Panc1 (cell line): ENCODE data around the gene FNIP2. TPM values are rescaled to one million over a fixed set of nuclear protein-coding genes. Genes with fewer than 3 reads are reported as not detected.

ENCODE experiments used
- ATAC-seq: fragments of 200-7000 bp; cut with Tn5 transposase; 2 replicates; pipeline ENCODE4 v1.9.1; 2020; ENCODE audit warnings: mild to moderate bottlenecking, moderate library complexity
- BruUV-seq: library from RNA; stranded (reverse); fragments of 400-500 nt; replicated peaks from 2 replicates; lab custom pipeline; 2021; lab: Mats Ljungman, UMichigan
- CTCF ChIA-PET: fragments of 300-600 bp; sonication (Branson Sonifier 250); formaldehyde crosslinking; loops from one replicate; lab custom pipeline; 2022; ENCODE audit warnings: antibody characterized with exemption; lab: Charles Lee
- POLR2A ChIA-PET: fragments of 300-600 bp; sonication (Branson Sonifier 250); formaldehyde crosslinking; loops from one replicate; lab custom pipeline; 2022; ENCODE audit warnings: antibody characterized with exemption; lab: Charles Lee
- DNase-seq: peaks from one replicate; pipeline ENCODE4 v3.0.0-alpha.2; 2010; ENCODE audit warnings: low read depth, low spot score
- H3K27ac ChIP-seq: 2 replicates; pipeline ENCODE4 v1.5.1; 2011; ENCODE audit warnings: mild to moderate bottlenecking, low read length, inconsistent platforms
- H3K27me3 ChIP-seq: fragments of 200-500 bp; sonication (Bioruptor generic); 2 replicates; pipeline ENCODE4 v1.6.0; 2014; ENCODE audit warnings: low read length, inconsistent platforms; ENCODE audit not compliant: control insufficient read depth, insufficient read depth
- H3K36me3 ChIP-seq: fragments of 200-500 bp; sonication (Bioruptor generic); 2 replicates; pipeline ENCODE4 v1.5.1; 2014; ENCODE audit warnings: inconsistent platforms, mild to moderate bottlenecking, low read length, moderate library complexity; ENCODE audit not compliant: control insufficient read depth, insufficient read depth
- H3K4me1 ChIP-seq: 2 replicates; pipeline ENCODE4 v1.5.1; 2011; ENCODE audit warnings: inconsistent platforms, mild to moderate bottlenecking, low read length, moderate library complexity; ENCODE audit not compliant: control insufficient read depth, insufficient read depth
- H3K4me3 ChIP-seq, 2 experiments: 2 replicates each; pipeline ENCODE4 v1.5.1; 2011 to 2012; ENCODE audit warnings: low read depth in 2 of 2, low read length in 2 of 2, mild to moderate bottlenecking in 2 of 2, inconsistent platforms in 1 of 2, moderate library complexity in 1 of 2
- H3K9me3 ChIP-seq: fragments of 200-500 bp; sonication (Bioruptor generic); 2 replicates; pipeline ENCODE4 v1.5.1; 2014; ENCODE audit warnings: low read depth, mild to moderate bottlenecking, inconsistent platforms, low read length, moderate library complexity; ENCODE audit not compliant: control insufficient read depth, insufficient read depth
- CTCF ChIP-seq: fragments of 450-650 bp; IDR thresholded peaks from 2 replicates; pipeline ENCODE4 v1.5.1; 2017; ENCODE audit warnings: mild to moderate bottlenecking
- POLR2AphosphoS5 ChIP-seq: IDR thresholded peaks from 2 replicates; pipeline ENCODE4 v1.6.1; 2012; ENCODE audit warnings: mild to moderate bottlenecking, low read depth, low read length, moderate library complexity
- REST ChIP-seq, 2 experiments: IDR thresholded peaks; 2 replicates each; pipeline ENCODE4 v1.6.1; 2011 to 2012; ENCODE audit warnings: low read depth in 2 of 2, control low read depth in 1 of 2, low read length in 1 of 2, mild to moderate bottlenecking in 1 of 2, moderate library complexity in 1 of 2; ENCODE audit not compliant: insufficient read depth in 1 of 2
- SIN3A ChIP-seq: IDR thresholded peaks from 2 replicates; pipeline ENCODE4 v1.6.1; 2012; ENCODE audit warnings: low read depth, mild to moderate bottlenecking, low read length, moderate library complexity, borderline replicate concordance; ENCODE audit not compliant: insufficient read depth
- TCF7L2 ChIP-seq: IDR thresholded peaks from 2 replicates; pipeline ENCODE4 v1.6.1; 2011; ENCODE audit warnings: mild to moderate bottlenecking, low read depth, low read length, inconsistent platforms
- in situ Hi-C: cut with HindIII; loops from 2 replicates; pipeline ENCODE4 v1.10.0; 2016; ENCODE audit warnings: low sequenced_read_pairs, low pct_unique_long_range_greater_than_20kb
- intact Hi-C: fragments of 100-400 bp; cut with micrococcal nuclease; formaldehyde crosslinking; loops from one replicate; pipeline ENCODE4 v1.10.0; 2022; ENCODE audit not compliant: unreplicated experiment
- total RNA-seq: library from RNA; stranded (reverse); gene quantifications from one replicate; pipeline ENCODE4 v1.2.1, GENCODE V29; 2021; ENCODE audit not compliant: unreplicated experiment

Gene FNIP2
- total RNA-seq, 1 experiment from 2014 or later = 17.7 TPM

- BruUV-seq = no TSS peak
- H3K4me3 ChIP-seq = no peak overlapping the region
- no peaks in the 10 kb centered on the region for H3K36me3 ChIP-seq
- in situ Hi-C loops (no loop called here), intact Hi-C loops (no loop called here)
- ChIA-PET POLR2A (interaction anchor here (0.7 kb wide), 1 partner anchor 498 kb away, joined by 6 read pairs; no protein-coding TSS in a partner anchor), CTCF (no interaction called here)
- no peak overlapping the region for H3K27ac ChIP-seq
- TF ChIP-seq TCF7L2 (no peak), REST (IDR thresholded peaks at IDR 0.05; ENCODE audit: insufficient read depth in 1 of 2, low read depth in 2 of 2, low read length in 1 of 2) (no peak), CTCF (no peak)
- DNase-seq = no peak
- H3K9me3 ChIP-seq = no peaks in the 10 kb centered on the region
- H3K4me1 ChIP-seq = no peaks in the 10 kb centered on the region
- ATAC-seq = no peak
- H3K27me3 ChIP-seq = no peaks in the 10 kb centered on the region
Measured at GRCh38 chr4:158837527-158838141, 68.8 kb downstream of the FNIP2 start.

GRCh38 chr4:158840131-158840530 is 71.3 kb downstream of the FNIP2 start:
- POLR2A ChIA-PET = interaction anchor here (0.6 kb wide), 1 partner anchor 29 kb away, joined by 3 read pairs; no protein-coding TSS in a partner anchor
- H3K4me1 ChIP-seq = no peaks in the 10 kb centered on the region
- intact Hi-C loops (no loop called here), in situ Hi-C loops (no loop called here)
- H3K27ac ChIP-seq = no peak overlapping the region
- DNase-seq (no peak), ATAC-seq (no peak)
- H3K27me3 ChIP-seq = no peaks in the 10 kb centered on the region
- H3K4me3 ChIP-seq = no peak overlapping the region
- TF ChIP-seq REST (IDR thresholded peaks at IDR 0.05; ENCODE audit: insufficient read depth in 1 of 2, low read depth in 2 of 2, low read length in 1 of 2) (no peak), POLR2AphosphoS5 (no peak), CTCF (no peak), SIN3A (no peak)
- CTCF ChIA-PET = interaction anchor here (0.7 kb wide), 1 partner anchor 312 kb away, joined by 3 read pairs; no protein-coding TSS in a partner anchor
- no TSS peak for BruUV-seq
- no peaks in the 10 kb centered on the region for H3K9me3 ChIP-seq
- no peaks in the 10 kb centered on the region for H3K36me3 ChIP-seq
